T-helper 9 cell (primary cell): ENCODE data around the gene FAM72D.
"Not testable (repeated sequence)": the region's sequence is repeated elsewhere in the genome, so short reads cannot be mapped to it uniquely, and the experiment has no call there.

Experiments
- DNase-seq: peaks from one replicate; pipeline ENCODE4 v3.0.0-alpha.2; 2020

FAM72D gene

DNA sequence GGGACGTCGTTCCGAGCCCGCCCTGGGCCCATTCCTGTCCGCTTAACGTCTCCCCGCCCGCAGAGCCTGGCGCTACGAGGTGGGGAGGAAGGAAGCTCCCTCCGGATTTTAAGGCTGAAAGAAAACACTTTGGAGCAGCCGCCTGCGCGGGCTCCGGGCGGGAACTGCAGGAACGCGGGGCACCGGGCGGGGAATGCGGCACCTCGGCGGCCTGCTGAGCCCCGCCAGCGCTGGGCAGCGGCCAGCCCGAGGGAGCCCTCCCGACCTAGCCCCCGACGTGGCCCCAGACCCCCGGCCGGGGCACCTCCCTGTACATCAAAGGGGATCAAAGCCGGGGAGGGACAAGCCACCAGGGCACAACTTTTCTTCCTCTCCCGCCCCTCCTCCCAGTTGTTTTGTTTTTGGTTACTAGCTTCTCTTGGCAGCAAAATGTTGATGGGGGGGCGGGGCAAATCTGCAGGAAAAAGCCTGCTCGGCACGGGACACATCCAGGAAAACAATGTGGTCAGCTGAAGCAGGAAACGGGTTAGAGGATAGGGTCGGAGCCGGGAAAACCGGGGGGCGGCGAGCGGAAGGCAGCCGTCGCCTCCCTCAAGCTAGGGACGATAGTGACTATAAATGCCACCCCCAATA is 2.1 kb upstream of the FAM72D start:
- DNase-seq = peak; percentile 1

DNA sequence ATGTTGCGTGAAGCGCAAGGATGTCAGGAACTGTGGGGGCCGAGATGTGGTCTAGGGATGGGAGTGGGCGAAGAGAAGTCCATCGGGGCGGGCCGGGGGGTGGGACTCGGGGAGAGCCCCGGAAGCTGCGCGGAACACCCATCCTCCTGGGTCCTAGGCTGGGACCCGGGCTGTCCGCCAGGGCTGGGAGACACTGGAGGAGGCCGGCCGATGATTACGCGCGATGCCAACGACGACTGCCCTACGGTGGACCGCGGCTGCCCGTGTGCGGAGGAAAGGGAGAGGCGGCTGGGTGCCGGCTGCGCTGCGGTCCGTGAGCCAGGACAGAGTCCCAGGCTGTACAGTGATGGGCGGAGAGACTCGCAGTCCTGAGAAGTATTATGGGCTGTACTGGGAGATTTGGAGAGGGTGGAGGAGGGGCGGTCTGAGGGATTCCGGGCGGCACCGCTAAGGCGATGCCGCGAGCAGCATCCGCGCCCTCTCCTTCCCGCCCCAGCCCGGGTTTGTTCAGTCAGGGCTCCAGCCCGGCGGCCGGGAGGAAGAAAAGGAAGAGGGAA is 1.0 kb upstream of the FAM72D start:
- DNase-seq = not testable (repeated sequence)

DNA sequence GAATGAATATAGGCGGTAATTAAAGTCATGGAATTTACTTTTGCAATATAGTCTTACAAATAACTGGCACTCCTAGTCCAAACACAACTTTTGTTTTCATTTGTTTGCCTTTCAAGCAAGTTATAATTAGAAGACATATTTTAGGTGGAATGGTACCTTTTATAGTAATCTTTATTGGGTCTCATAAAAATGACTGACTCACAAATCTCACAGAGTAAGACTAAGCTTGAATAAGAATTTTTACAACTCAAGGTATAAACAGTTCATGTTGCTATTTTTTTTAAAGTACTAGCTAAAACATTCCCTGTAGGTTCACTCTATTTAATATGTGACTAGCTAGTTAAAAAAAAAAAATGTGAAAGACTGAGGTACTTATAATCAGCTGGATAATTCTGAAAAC is 6.0 kb downstream of the FAM72D start:
- not testable (repeated sequence) for DNase-seq

DNA sequence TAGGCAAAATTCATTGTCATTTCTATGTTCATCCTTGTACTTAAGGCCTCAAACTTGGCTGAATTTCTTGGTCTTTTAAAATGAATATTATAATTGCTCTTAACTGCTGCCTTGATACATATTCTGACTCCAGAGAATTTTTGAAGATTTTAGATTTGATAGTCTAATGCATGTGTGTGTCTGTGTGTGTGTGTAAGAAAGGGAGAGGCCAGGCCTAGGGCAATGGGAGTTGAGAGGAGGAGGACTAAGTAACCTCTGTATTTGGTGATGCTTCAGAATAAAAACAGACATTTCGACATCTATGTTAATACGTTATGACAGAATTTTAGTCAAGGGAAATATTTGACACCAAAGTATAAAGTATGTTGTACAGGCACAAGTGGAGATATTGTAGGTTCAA is 7.5 kb downstream of the FAM72D start:
- DNase-seq = not testable (repeated sequence)

DNA sequence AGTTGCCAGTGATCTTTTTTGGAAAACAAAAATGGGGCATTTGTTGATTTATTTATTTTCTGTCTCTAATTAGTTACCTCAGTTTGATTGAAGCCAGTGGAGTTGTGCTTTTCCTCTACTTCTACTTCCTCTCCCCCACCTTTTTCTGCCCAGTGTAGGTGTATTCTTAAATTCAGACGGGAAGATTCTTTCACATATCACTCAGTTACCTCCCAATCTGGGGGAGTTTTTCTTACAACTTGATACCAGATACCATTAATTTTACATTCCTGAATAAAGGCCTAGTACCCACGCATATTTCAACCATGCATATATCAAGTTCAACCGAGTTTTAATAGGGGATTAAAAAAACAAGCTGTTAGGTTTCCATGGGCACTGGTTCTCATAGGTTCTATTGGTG is 15.9 kb downstream of the FAM72D start:
- not testable (repeated sequence) for DNase-seq

DNA sequence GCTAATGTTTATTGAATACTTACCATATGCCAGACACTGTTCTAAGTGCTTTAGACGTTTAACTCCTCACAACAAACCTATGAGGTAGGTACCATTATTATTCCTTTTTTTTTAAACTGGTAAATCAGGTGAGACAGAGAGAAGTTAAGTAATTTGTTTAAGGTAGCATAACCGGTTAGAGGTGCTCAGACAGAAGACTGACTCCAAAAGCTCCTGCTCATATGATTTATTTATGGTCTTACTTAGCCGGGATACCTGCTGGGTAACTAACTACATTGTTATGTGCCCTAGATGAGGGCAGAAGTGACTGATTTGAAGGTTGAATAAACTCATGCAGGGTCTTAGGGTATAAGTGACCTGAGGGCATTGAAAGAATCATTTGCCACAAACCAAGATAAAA is 16.9 kb downstream of the FAM72D start:
- DNase-seq = not testable (repeated sequence)

DNA sequence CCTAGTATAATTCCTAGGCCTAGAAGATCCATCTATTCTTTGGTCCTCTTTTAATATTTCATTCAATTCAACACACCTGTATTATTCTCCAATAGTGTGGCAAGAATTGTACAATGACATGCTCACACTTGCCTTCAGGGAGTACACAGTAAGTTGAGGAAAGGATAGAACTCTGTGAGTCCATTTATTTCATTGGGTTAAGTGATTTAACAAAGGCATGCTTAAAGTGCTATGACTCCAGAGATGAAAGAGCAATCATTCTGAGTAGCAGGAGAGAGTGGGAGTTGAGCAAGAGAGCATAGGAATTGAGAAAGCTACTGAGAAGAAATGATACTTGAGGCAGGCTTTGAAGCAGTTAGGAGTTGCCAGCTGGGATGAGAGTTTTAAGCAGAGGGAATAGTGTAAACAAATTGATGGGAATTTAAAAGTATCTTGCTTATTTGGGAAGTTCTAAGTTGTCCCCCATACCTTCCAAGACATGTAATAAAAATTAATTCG is 18.8 kb downstream of the FAM72D start:
- DNase-seq = not testable (repeated sequence)

DNA sequence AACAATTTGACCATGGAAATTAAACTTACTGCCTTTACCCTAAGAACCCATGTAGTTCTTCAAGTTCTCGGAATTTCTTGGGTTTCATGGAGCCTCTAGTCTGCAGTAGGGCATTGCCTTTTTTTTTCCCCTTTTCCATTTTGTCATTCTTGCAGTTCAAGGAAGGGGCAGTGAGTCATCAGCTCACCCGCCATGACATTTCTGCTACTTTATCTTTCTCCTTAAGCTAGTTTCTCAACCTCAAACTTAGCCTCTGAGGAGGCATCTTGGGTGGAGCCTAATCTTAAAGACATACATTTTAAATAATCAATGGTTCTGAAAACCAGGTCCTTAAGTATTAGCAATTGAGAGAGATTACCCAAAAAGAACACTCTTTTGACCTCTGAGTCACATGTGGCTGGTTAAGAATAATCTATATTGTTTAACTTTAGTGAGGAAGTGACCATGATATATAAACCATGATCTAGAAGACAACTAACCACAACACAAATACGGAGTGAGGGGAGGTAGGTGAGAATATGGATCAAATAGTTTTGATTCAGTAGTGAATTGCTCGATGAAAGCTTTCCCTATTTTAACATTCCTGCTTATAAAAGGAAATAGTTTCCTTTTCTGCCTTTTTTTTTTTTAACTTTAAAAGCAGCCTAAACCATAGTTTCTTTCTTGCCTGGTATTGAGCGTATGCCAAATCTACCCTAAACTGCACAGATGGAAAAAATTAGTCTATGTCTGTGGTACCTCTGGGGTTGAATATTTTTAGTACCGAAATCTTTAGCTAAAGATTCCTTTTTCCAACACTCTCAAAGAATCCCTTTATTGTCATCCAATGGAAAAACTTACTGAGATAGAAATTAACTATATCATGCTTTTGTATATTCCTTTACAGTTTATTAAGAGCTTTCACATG is 20.1 kb downstream of the FAM72D start:
- DNase-seq = not testable (repeated sequence)

DNA sequence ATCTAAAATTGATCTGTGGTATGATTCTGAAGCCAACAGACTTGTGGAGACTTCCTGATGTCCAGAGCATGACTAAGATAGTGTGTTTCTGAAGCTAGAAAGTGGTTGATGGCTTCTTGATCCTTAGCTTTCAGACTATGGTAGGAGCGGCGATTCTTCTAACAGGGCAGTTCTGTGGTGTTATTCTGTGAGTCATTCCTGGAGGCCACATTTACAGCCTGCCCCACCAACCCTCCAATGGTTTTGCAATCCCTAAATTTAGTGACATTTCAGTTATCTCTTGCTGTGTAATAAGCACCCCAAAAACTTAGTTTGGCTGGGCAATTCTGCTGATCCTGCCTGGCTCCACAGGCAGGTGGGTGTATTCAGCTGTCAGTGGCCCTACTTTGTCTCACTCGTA is 24.1 kb downstream of the FAM72D start:
- not testable (repeated sequence) for DNase-seq

DNA sequence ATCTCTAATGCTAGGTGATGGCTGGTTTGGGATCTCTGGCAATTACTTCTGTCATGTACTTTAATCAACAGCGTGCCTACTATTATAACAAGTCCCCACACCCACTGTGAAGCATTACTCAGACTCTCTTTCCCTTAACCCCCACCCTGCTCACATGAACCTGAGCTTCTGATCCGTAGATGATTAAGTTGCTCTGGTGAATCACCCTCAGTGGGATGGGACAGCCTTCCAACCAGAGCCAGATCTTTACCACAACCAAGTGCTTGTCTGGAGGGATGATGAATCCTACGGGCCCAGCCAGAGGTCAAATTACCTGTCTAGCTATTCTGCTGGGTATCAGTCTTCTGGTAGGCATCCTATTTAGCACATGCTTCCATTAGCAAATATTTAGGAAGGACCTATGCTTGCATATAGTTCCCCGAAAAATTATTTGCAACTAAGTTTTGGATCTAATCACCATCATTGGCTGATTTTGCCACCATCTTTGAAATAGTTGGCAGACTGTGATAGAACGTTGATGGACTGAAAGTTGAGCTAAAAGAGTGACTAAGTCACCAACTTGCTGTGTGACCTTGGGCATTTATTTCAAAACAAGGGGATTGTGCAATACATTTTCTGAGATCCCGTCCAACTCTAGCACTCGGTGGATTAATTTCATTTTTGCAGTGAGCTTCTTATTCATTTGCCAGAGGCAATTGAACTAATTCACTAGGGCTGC is 26.7 kb downstream of the FAM72D start:
- DNase-seq = not testable (repeated sequence)

DNA sequence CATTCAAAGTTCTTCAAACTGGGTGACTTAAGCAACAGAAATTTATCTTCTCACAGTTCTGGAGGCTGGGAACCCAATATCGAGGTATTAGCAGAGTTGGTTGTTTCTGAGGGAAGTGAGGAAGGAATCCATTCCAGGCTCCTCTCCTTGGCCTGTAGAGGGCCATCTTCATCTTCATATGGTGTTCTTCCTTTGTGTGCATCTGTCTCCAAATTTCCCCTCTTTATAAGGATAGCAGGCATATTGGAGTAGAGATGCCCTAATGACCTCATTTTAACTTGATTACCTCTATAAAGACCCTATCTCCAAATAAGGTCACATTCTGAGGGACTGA is 27.3 kb downstream of the FAM72D start:
- DNase-seq = not testable (repeated sequence)

DNA sequence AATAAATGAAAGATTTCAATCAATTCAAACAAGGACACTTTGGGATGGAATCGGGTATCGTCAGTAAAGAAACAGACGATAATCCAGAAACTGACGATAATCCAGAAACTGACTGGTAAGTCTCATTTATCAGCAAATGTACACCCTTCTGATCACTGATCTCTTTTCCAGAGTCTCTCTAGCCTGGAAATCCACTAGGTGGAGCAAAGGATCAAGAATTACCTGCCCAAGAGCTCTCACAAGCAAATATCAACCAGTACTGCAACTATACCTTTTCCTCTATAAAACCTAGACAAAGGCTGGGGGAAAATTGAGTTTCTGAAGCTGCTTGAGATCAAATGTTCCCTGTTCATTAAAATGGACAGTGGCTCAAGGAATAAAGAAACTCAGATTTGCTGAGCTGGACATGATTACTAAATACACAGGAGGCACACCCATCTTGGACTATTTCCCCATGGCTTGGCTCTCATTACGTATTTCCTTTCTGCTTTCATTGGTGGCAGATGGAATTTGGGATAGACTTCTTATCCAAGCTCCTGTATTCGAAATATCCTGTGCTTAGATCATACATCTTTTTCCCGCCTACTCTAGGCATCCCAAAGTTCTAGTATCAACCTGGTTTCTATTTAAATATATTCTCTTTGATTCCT is 28.3 kb downstream of the FAM72D start:
- not testable (repeated sequence) for DNase-seq

DNA sequence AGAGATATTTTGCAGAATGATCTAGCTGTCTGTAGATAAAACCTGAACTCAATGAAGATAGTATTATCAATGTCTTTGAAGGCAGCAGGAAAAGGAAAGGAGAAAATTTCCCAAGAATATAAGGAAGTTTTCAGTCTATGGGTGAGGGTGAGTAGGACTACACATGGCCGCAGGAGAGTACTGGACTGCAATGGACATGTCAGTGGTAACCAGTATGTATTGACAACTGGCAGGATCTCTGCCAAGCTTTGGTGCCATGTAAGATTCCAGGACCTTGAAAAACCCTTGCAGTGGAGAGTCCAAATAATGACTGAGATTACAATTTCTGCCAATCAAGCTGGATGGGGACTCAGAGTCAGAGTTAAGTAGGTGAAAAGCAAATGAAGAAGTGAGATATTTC is 29.3 kb downstream of the FAM72D start:
- not testable (repeated sequence) for DNase-seq

DNA sequence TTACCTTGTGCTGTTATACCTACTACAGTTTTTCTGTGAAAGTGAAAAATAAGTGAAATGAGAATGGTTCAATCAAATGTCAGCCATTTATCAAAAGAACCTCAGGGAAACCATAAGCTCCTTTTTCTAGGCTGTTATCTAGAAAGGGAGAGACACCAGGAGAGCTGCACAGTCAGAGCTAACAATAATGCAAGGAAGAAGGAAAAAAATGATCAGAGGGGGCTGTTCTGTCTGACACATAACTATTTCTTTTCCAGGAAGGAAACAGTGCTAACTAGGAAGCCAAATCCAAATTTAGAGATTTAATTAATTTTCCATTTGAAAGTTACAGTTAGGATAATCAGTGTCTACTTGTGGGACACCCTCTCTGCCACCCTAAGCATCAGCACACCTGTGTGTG is 31.4 kb downstream of the FAM72D start:
- not testable (repeated sequence) for DNase-seq

DNA sequence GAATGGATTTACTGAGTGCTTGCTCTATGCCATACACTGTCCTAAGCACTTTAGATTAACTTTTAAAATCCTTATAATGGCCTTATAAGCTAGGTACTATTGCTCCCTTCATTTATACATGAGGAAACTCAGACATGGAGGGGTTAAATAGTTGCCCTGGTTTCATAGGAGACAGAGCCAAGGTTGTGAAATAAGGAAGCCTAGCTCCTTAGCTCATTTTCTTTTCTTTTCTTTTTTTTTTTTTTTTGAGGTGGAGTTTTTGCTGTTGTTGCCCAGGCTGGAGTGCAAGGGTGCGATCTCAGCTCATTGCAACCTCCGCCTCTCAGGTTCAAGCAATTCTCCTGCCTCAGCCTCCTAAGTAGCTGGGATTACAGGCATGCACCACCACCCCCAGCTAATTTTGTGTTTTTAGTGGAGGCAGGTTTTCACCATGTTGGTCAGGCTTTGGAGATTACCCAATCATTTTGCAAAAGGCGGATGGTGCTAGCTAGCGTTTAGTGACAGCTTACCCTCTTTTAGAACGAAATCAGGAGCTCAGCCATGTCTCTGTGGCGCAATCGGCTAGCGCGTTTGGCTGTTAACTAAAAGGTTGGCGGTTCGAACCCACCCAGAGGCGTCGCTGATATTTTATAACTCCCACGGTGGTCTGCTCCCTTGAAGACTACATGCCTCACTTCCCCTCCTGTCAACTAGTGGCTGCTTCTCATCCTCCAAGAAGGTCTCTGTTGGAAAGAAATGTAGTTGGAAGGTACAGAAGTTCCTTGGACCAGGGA is 33.1 kb downstream of the FAM72D start:
- not testable (repeated sequence) for DNase-seq

DNA sequence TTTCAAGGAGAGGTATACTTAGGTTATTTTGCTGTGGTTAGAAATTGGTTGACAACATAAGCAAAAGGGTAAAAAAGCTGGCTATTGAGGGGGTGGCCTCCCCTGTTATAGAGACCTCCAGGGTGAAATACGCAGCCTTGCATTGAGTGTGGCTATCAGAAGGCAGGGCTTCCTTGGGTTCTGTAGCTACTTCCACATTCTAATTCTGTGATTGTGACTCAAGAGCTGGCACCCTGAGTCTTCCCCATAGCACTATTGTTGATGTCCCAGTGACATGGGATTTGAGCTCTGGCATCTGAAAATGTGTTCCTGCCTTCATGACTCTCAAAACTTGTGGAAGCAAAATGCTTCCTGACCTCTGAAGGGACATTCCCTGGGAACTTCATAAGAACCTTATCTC is 38.7 kb downstream of the FAM72D start:
- DNase-seq = not testable (repeated sequence)

DNA sequence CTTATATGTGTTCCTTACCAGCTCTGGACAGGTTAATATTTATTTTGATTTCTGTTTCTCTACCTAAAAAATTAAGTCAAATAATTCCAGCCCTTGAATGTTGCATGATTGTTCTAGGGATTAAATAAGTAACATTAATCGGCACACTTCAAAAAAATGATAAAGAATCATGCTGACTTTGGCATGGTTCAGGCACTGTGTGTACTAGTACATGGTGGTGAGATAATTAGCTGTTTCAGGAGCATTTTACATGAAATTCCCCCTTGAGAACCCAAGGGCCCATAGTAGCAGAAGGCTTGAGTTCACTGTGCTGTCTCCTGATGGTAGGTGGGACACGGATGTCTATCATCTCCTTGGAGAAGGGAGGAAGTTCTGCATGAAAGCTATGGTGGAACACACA is 44.8 kb downstream of the FAM72D start:
- not testable (repeated sequence) for DNase-seq

DNA sequence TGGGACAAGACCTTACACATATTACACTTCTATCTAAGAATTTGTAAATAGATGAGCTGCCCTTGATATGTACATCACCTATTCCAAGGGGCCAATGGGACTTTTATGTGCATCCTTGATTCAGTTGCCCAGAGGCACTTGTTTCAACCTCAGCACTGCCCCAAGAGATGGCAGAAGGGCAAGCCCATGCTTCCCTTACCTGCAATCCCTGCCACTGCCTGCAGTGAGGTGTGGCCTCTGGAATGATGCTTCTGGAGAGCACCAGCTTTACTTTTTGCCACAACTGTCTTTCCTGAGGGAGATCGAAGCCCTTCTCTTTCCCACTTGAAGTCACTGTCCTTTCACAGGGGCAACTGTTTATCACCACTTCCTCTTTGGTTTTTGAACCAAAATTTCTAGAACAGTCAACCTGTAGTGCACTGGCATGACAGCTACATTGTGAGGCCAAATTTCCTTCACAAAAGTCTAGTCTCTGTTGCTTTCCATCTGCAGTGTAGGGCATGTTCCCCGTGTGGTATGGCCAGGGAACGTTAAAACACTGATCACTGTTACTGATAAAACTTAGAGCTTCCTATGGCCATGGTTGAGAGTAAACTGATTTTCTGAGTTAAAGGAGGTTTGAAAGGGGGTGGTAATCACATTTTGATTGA is 48.6 kb downstream of the FAM72D start:
- DNase-seq = not testable (repeated sequence)

DNA sequence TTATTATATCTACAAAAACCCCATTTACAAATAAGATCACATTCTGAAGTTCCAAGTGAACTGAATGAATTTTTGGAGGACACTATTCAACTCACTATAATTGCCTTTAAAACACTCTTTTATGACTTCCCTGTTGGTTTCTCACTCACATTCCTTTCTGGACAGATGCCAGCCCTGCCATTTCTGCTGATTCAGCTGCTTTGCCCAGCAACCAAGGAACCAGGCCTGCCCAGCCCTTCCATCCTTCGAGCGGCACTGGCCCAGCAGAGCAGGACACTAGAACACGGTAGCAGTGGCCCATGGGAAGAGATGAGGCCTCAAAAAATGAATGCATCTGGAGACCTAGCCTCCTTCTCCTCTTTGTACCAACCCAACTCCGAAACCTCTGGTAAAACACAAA is 50.5 kb downstream of the FAM72D start:
- not testable (repeated sequence) for DNase-seq

DNA sequence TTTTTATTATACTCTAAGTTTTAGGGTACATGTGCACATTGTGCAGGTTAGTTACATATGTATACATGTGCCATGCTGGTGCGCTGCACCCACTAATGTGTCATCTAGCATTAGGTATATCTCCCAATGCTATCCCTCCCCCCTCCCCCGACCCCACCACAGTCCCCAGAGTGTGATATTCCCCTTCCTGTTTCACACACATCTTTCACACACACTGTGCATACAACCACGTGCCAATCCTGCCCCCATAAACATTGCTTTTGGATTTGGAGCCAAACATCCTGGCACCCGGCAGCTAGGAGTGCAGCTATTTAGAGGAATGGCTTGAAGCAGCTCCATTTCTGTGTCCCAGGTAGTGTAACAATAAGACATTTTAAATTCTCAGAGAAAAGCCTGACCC is 51.4 kb downstream of the FAM72D start:
- not testable (repeated sequence) for DNase-seq

DNA sequence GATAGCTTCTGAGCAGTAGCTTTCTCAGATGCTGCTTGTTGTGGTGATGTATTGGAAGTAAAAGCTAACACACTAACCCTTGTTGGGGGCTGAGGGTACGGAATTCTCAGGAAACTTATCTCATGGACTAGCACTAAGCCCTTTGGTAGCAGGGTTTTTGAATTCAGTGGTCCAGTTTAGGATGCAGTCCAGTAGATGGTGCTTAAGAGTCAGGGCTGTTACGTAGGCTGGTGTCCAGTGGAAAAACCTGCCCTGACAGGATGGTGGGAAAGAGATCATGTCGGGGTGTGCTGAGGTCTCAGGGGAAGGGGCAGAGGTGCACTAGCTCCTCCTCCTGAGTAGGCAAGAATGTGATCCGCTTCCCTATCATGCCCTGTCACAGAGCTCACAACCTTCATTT is 59.6 kb downstream of the FAM72D start:
- DNase-seq = not testable (repeated sequence)
